Ascending aorta (tissue), 2 donors: ENCODE results near the gene UGT1A7. TPM values are rescaled to one million over a fixed set of nuclear protein-coding genes. Genes with fewer than 3 reads are reported as not detected.

Experiments used
- DNase-seq, 2 donors: peaks; one replicate each; pipeline ENCODE4 v3.0.0-alpha.2; 2019; ENCODE audit warnings: low spot score in 2 of 2
- H3K27ac ChIP-seq, 2 donors: fragments of 200-600 bp; sonication (generic); one replicate each; pipeline ENCODE4 v1.5.1; 2016 to 2017; ENCODE audit warnings: mild to moderate bottlenecking in 1 of 2
- H3K27me3 ChIP-seq: fragments of 200-600 bp; sonication (generic); one replicate; pipeline ENCODE4 v1.5.1; 2017
- H3K36me3 ChIP-seq, 2 donors: fragments of 200-600 bp; sonication (generic); one replicate each; pipeline ENCODE4 v1.5.1; 2016
- H3K4me1 ChIP-seq, 2 donors: fragments of 200-600 bp; sonication (generic); one replicate each; pipeline ENCODE4 v1.5.1; 2016 to 2017; ENCODE audit warnings: mild to moderate bottlenecking in 1 of 2
- H3K4me3 ChIP-seq, 2 donors: fragments of 200-600 bp; sonication (generic); one replicate each; pipeline ENCODE4 v1.5.1; 2016 to 2017; ENCODE audit warnings: mild to moderate bottlenecking in 1 of 2
- H3K9me3 ChIP-seq, 2 donors: fragments of 200-600 bp; sonication (generic); one replicate each; pipeline ENCODE4 v1.5.1; 2016
- CTCF ChIP-seq, 3 experiments: fragments of 200-600 bp in 2 of 3; fragments of 450-650 bp in 1 of 3; sonication (generic) in 2 of 3; IDR thresholded peaks; one replicate each; pipeline ENCODE4 v1.5.1; 2016 to 2019; ENCODE audit warnings: antibody characterized with exemption in 3 of 3, mild to moderate bottlenecking in 1 of 3, moderate library complexity in 1 of 3
- intact Hi-C: fragments of 100-400 bp; cut with DNase I; formaldehyde crosslinking; loops from one replicate; pipeline ENCODE4 v1.15.1; 2023
- total RNA-seq: library from RNA; depleted of rRNA; stranded (reverse); fragments of >200 nt; gene quantifications from one replicate; pipeline ENCODE4 v1.1.0, GENCODE V29; 2016

Gene UGT1A7
- total RNA-seq, 1 donor from 2014 or later: not detected

GRCh38 chr2:233822101-233822771 lies 140.5 kb downstream of the UGT1A7 start:
- intact Hi-C loops: no loop called here

More at GRCh38 chr2:233822101-233822771, 140.5 kb downstream of the UGT1A7 start:
- Histone ChIP-seq H3K4me3 (no peak overlapping the region), H3K27ac (no peak overlapping the region), H3K9me3 (no peaks in the 10 kb centered on the region), H3K4me1 (no peaks in the 10 kb centered on the region), H3K27me3 (no peaks in the 10 kb centered on the region), H3K36me3 (no peaks in the 10 kb centered on the region)
- TF ChIP-seq CTCF (IDR thresholded peaks at IDR 0.05): no peak
- DNase-seq: no peak

Other genes starting within 250 kb of the UGT1A7 start
- gene USP40, start 115.1 kb upstream of the UGT1A7 start, total RNA-seq: 42.7 TPM
- gene UGT1A8, start 64.3 kb upstream of the UGT1A7 start, total RNA-seq: not detected
- not detected for gene UGT1A10, start 45.5 kb upstream of the UGT1A7 start, total RNA-seq
- not detected for gene UGT1A9, start 10.0 kb upstream of the UGT1A7 start, total RNA-seq
- gene UGT1A6, start 11.0 kb downstream of the UGT1A7 start, total RNA-seq: 10.6 TPM
- gene UGT1A5, start 31.0 kb downstream of the UGT1A7 start, total RNA-seq: not detected
- gene UGT1A4, start 36.8 kb downstream of the UGT1A7 start, total RNA-seq: not detected
- not detected for gene UGT1A3, start 47.1 kb downstream of the UGT1A7 start, total RNA-seq
- gene UGT1A1, start 78.4 kb downstream of the UGT1A7 start, total RNA-seq: not detected
- gene MROH2A, start 96.4 kb downstream of the UGT1A7 start, total RNA-seq: not detected
- gene HJURP, start 172.6 kb downstream of the UGT1A7 start, total RNA-seq: not detected
- not detected for gene TRPM8, start 235.5 kb downstream of the UGT1A7 start, total RNA-seq